Neural progenitor cell (in vitro differentiated cells): Measurements from ENCODE around the gene FLNA.
"Not testable (repeated sequence)": the region's sequence is repeated elsewhere in the genome, so short reads cannot be mapped to it uniquely, and the experiment has no call there.

ENCODE experiments used
- EZH2 ChIP-seq: fragments of 200-600 bp; sonication (generic); IDR thresholded peaks from 2 replicates; pipeline ENCODE4 v1.6.1; 2017; ENCODE audit warnings: antibody characterized with exemption, mild to moderate bottlenecking, moderate library complexity
- EZH2phosphoT487 ChIP-seq: fragments of 200-600 bp; sonication (generic); IDR thresholded peaks from 2 replicates; pipeline ENCODE4 v1.6.1; 2017; ENCODE audit warnings: antibody characterized with exemption
- TF ChIP-seq, protein P1 (sequence below): fragments of 200-600 bp; sonication (generic); IDR thresholded peaks from 2 replicates; pipeline ENCODE4 v1.5.1; 2017; ENCODE audit warnings: antibody characterized with exemption, mild to moderate bottlenecking

GRCh38 chrX:154302998-154303397 is 71.4 kb downstream of the FLNA start:
- TF ChIP-seq EZH2, EZH2phosphoT487: not testable (repeated sequence)
- TF ChIP-seq, protein P1, sequence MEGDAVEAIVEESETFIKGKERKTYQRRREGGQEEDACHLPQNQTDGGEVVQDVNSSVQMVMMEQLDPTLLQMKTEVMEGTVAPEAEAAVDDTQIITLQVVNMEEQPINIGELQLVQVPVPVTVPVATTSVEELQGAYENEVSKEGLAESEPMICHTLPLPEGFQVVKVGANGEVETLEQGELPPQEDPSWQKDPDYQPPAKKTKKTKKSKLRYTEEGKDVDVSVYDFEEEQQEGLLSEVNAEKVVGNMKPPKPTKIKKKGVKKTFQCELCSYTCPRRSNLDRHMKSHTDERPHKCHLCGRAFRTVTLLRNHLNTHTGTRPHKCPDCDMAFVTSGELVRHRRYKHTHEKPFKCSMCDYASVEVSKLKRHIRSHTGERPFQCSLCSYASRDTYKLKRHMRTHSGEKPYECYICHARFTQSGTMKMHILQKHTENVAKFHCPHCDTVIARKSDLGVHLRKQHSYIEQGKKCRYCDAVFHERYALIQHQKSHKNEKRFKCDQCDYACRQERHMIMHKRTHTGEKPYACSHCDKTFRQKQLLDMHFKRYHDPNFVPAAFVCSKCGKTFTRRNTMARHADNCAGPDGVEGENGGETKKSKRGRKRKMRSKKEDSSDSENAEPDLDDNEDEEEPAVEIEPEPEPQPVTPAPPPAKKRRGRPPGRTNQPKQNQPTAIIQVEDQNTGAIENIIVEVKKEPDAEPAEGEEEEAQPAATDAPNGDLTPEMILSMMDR, result not testable (repeated sequence)
